Liver (tissue), 9 donors: Measurements from ENCODE around the gene CFAP61. TPM values are rescaled to one million over a fixed set of nuclear protein-coding genes. Genes with fewer than 3 reads are reported as not detected.
A peak's percentile ranks its signal among the peaks of the same experiment; 100 is the strongest.

Experiments used
- DNase-seq: peaks from one replicate; pipeline ENCODE4 v3.0.0-alpha.2; 2017; ENCODE audit warnings: low spot score
- H3K27ac ChIP-seq, 2 donors: one replicate each; pipeline ENCODE4 v1.7.0; 2013; ENCODE audit warnings: inconsistent platforms in 2 of 2, low read length in 2 of 2, control low read depth in 1 of 2, low read depth in 1 of 2, mild to moderate bottlenecking in 1 of 2
- H3K27me3 ChIP-seq, 4 donors: one replicate each; pipeline versions ENCODE4 v1.6.1 to v1.7.0; 2013; ENCODE audit warnings: low read length in 3 of 4, inconsistent platforms in 1 of 4, mild to moderate bottlenecking in 1 of 4, moderate library complexity in 1 of 4; ENCODE audit not compliant: control insufficient read depth in 4 of 4, insufficient read depth in 4 of 4
- H3K36me3 ChIP-seq, 4 donors: one replicate each; pipeline versions ENCODE4 v1.6.1 to v1.7.0; 2013; ENCODE audit warnings: low read length in 3 of 4, mild to moderate bottlenecking in 3 of 4, low read depth in 1 of 4, moderate library complexity in 1 of 4; ENCODE audit not compliant: control insufficient read depth in 4 of 4, insufficient read depth in 3 of 4
- H3K4me1 ChIP-seq, 4 donors: one replicate each; pipeline versions ENCODE4 v1.6.1 to v1.7.0; 2013; ENCODE audit warnings: low read length in 3 of 4, mild to moderate bottlenecking in 3 of 4, moderate library complexity in 1 of 4; ENCODE audit not compliant: control insufficient read depth in 4 of 4, insufficient read depth in 4 of 4
- H3K4me3 ChIP-seq, 3 donors: one replicate each; pipeline versions ENCODE4 v1.6.1 to v1.7.0; 2013; ENCODE audit warnings: low read length in 3 of 3, control low read depth in 1 of 3, low read depth in 1 of 3, mild to moderate bottlenecking in 1 of 3
- H3K9ac ChIP-seq, 2 donors: one replicate each; pipeline ENCODE4 v1.7.0; 2013; ENCODE audit warnings: low read length in 2 of 2, mild to moderate bottlenecking in 2 of 2, moderate library complexity in 2 of 2, control low read depth in 1 of 2, low read depth in 1 of 2
- H3K9me3 ChIP-seq, 4 donors: one replicate each; pipeline versions ENCODE4 v1.6.1 to v1.7.0; 2013; ENCODE audit warnings: low read length in 3 of 4; ENCODE audit not compliant: control insufficient read depth in 4 of 4
- EGR1 ChIP-seq, 2 donors: IDR thresholded peaks; 2 replicates each; pipeline ENCODE4 v1.6.1; 2016 to 2018; ENCODE audit warnings: antibody characterized with exemption in 2 of 2, low read depth in 2 of 2
- FOXA2 ChIP-seq: IDR thresholded peaks from 2 replicates; pipeline ENCODE4 v1.6.1; 2016; ENCODE audit warnings: antibody characterized with exemption
- GABPA ChIP-seq, 2 donors: IDR thresholded peaks in 1 of 2; conservative IDR thresholded peaks in 1 of 2; 2 replicates each; pipeline ENCODE4 v1.6.1; 2016; ENCODE audit warnings: antibody characterized with exemption in 2 of 2, mild to moderate bottlenecking in 1 of 2, moderate library complexity in 1 of 2
- HNF4A ChIP-seq, 2 donors: conservative IDR thresholded peaks; 2 replicates each; pipeline ENCODE4 v1.6.1; 2016; ENCODE audit warnings: antibody characterized with exemption in 2 of 2, mild to moderate bottlenecking in 2 of 2
- JUND ChIP-seq, 2 donors: IDR thresholded peaks; 2 replicates each; pipeline ENCODE4 v1.6.1; 2016; ENCODE audit warnings: antibody characterized with exemption in 2 of 2
- REST ChIP-seq: IDR thresholded peaks from 2 replicates; pipeline ENCODE4 v1.6.1; 2016; ENCODE audit warnings: antibody characterized with exemption, mild to moderate bottlenecking
- RXRA ChIP-seq, 2 donors: IDR thresholded peaks; 2 replicates each; pipeline ENCODE4 v1.6.1; 2017 to 2018; ENCODE audit warnings: antibody characterized with exemption in 2 of 2, mild to moderate bottlenecking in 1 of 2
- TAF1 ChIP-seq: conservative IDR thresholded peaks from 2 replicates; pipeline ENCODE4 v1.6.1; 2016; ENCODE audit warnings: antibody characterized with exemption, mild to moderate bottlenecking
- YY1 ChIP-seq: IDR thresholded peaks from 2 replicates; pipeline ENCODE4 v1.6.1; 2016; ENCODE audit warnings: antibody characterized with exemption, mild to moderate bottlenecking
- WGBS: extraction: QIAGEN DNeasy Blood & Tissue Kit; methylation state at CpG from one replicate; pipeline ENCODE4 v1.1.7; 2013; 5-methylcytosine and 5-hydroxymethylcytosine counted together
- polyA plus RNA-seq, 2 donors: library from polyadenylated mRNA; stranded (reverse) in 1 of 2; unstranded in 1 of 2; fragments of 200-250 nt in 1 of 2; fragments of >200 nt in 1 of 2; fragmentation: Nextera tagmentation in 1 of 2; extraction: Ambion mirVana in 1 of 2; gene quantifications; one replicate each; pipeline versions ENCODE4 v1.2.1 to v1.2.3, GENCODE V29; 2013 to 2015
- total RNA-seq, 2 donors: library from RNA; depleted of rRNA; stranded (reverse); fragments of >200 nt; gene quantifications; one replicate each; pipeline ENCODE4 v1.2.3, GENCODE V29; 2014
- TF ChIP-seq, protein P1 (sequence below): IDR thresholded peaks from 2 replicates; pipeline ENCODE4 v1.6.1; 2016; ENCODE audit warnings: antibody characterized with exemption
- TF ChIP-seq, protein P2 (sequence below): fragments of 150-350 bp; IDR thresholded peaks from 2 replicates; pipeline ENCODE4 v1.5.1; 2017; ENCODE audit warnings: improper control_type of control experiment, low read depth, low read length; ENCODE audit not compliant: missing input control
- donor health status: healthy.
- donor health status: healthy.
- donor health status: healthy.
- donor health status: healthy.
- donor health status: healthy.

CFAP61 gene
- total and polyA plus RNA-seq, 4 donors, result 0.05 TPM; not detected in 3

GRCh38 chr20:20005342-20005741 lies 47.0 kb upstream of the CFAP61 start:
- Histone ChIP-seq H3K36me3 (no peaks in the 10 kb centered on the region), H3K9ac (no peak overlapping the region), H3K4me3 (no peak overlapping the region), H3K27ac (no peak overlapping the region), H3K4me1 (peaks cover 2 to 24% (median 15%) of the 10 kb centered on the region in 4 donors), H3K27me3 (no peaks in the 10 kb centered on the region), H3K9me3 (no peaks in the 10 kb centered on the region)
- WGBS, result 58% methylated on average over 7 of the region's 7 CpGs
- no peak for TF ChIP-seq HNF4A (conservative IDR thresholded peaks at IDR 0.05)
- TF ChIP-seq, protein P1, sequence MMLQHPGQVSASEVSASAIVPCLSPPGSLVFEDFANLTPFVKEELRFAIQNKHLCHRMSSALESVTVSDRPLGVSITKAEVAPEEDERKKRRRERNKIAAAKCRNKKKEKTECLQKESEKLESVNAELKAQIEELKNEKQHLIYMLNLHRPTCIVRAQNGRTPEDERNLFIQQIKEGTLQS, result no peak
- TF ChIP-seq REST, result no peak
- no peak for TF ChIP-seq GABPA (IDR thresholded peaks at IDR 0.05 in 1 of 2, conservative IDR thresholded peaks at IDR 0.05 in 1 of 2)
- no peak for TF ChIP-seq RXRA (IDR thresholded peaks at IDR 0.05)
- TF ChIP-seq JUND (IDR thresholded peaks at IDR 0.05), result no peak
- TF ChIP-seq, protein P2, sequence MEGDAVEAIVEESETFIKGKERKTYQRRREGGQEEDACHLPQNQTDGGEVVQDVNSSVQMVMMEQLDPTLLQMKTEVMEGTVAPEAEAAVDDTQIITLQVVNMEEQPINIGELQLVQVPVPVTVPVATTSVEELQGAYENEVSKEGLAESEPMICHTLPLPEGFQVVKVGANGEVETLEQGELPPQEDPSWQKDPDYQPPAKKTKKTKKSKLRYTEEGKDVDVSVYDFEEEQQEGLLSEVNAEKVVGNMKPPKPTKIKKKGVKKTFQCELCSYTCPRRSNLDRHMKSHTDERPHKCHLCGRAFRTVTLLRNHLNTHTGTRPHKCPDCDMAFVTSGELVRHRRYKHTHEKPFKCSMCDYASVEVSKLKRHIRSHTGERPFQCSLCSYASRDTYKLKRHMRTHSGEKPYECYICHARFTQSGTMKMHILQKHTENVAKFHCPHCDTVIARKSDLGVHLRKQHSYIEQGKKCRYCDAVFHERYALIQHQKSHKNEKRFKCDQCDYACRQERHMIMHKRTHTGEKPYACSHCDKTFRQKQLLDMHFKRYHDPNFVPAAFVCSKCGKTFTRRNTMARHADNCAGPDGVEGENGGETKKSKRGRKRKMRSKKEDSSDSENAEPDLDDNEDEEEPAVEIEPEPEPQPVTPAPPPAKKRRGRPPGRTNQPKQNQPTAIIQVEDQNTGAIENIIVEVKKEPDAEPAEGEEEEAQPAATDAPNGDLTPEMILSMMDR, result no peak
- TF ChIP-seq EGR1 (IDR thresholded peaks at IDR 0.05; ENCODE audit: low read depth in 2 of 2), result no peak
- no peak for TF ChIP-seq YY1
- TF ChIP-seq TAF1, result no peak
- no peak for TF ChIP-seq FOXA2
- no peak for DNase-seq

- Histone ChIP-seq H3K9me3 (no peaks in the 10 kb centered on the region), H3K9ac (peak overlapping the region; percentile 23 to 69), H3K4me3 (peak overlapping the region in 2 of 3 donors; percentile 7 to 35), H3K27ac (peak overlapping the region; percentile 70 to 75), H3K27me3 (no peaks in the 10 kb centered on the region), H3K4me1 (peaks cover 4 to 15% (median 10%) of the 10 kb centered on the region in 4 donors), H3K36me3 (no peaks in the 10 kb centered on the region)
- no peak for DNase-seq
- peak; percentile 27 for TF ChIP-seq YY1
- no peak for TF ChIP-seq REST
- WGBS, result 26% methylated on average over 14 of the region's 14 CpGs
Observed at GRCh38 chr20:20009784-20010253, 42.5 kb upstream of the CFAP61 start.
